ENCODE results near the gene HUS1. TPM values are rescaled to one million over a fixed set of nuclear protein-coding genes. Genes with fewer than 3 reads are reported as not detected.

Gene HUS1
- total and polyA plus RNA-seq, 2 experiments from 2014 or later: 16.1 to 27.7 TPM

GRCh38 chr7:47954231-47954911, 25.0 kb downstream of the HUS1 start:
- Histone ChIP-seq H3K4me3 (no peak overlapping the region), H3K9me2 (replicated peaks; ENCODE audit: insufficient read depth) (no peaks in the 10 kb centered on the region), H4K20me1 (ENCODE audit: insufficient read depth, poor library complexity, severe bottlenecking) (no peaks in the 10 kb centered on the region), H3K36me3 (replicated peaks; ENCODE audit: insufficient read depth, low read depth) (no peaks in the 10 kb centered on the region), H3K27ac (no peak overlapping the region), H3K27me3 (no peaks in the 10 kb centered on the region), H3K4me2 (no peak overlapping the region), H2AFZ (no peak overlapping the region), H3K79me2 (no peaks in the 10 kb centered on the region), H3K4me1 (ENCODE audit: insufficient read depth) (peaks cover 7% of the 10 kb centered on the region), H3K9me3 (ENCODE audit: low read depth) (no peaks in the 10 kb centered on the region)
- no peak for DNase-seq (ENCODE audit: low spot score)
- TF ChIP-seq EZH2 (IDR thresholded peaks at IDR 0.05; ENCODE audit: borderline replicate concordance) (no peak), EZH2phosphoT487 (IDR thresholded peaks at IDR 0.05; ENCODE audit: low read depth, severe bottlenecking, unreplicated experiment) (no peak), CTCF (IDR thresholded peaks at IDR 0.05; ENCODE audit: poor library complexity) (no peak)
- WGBS (ENCODE audit: low lambda C conversion rate, missing lambda C conversion rate): 94% methylated on average over 4 of the region's 4 CpGs

GRCh38 chr7:47953822-47954221, 25.6 kb downstream of the HUS1 start:
- Histone ChIP-seq H2AFZ (no peak overlapping the region), H3K9me2 (replicated peaks; ENCODE audit: insufficient read depth) (no peaks in the 10 kb centered on the region), H3K9me3 (ENCODE audit: low read depth) (no peaks in the 10 kb centered on the region), H3K4me1 (ENCODE audit: insufficient read depth) (peaks cover 7% of the 10 kb centered on the region), H3K27me3 (no peaks in the 10 kb centered on the region), H3K4me3 (no peak overlapping the region), H3K27ac (no peak overlapping the region), H4K20me1 (ENCODE audit: insufficient read depth, poor library complexity, severe bottlenecking) (no peaks in the 10 kb centered on the region), H3K79me2 (no peaks in the 10 kb centered on the region), H3K4me2 (no peak overlapping the region), H3K36me3 (replicated peaks; ENCODE audit: insufficient read depth, low read depth) (no peaks in the 10 kb centered on the region)
- WGBS (ENCODE audit: low lambda C conversion rate, missing lambda C conversion rate): 93% methylated on average over 4 of the region's 4 CpGs
- no peak for DNase-seq (ENCODE audit: low spot score)
- TF ChIP-seq EZH2phosphoT487 (IDR thresholded peaks at IDR 0.05; ENCODE audit: low read depth, severe bottlenecking, unreplicated experiment): no peak
- no peak for TF ChIP-seq EZH2 (IDR thresholded peaks at IDR 0.05; ENCODE audit: borderline replicate concordance)
- no peak for TF ChIP-seq CTCF (IDR thresholded peaks at IDR 0.05; ENCODE audit: poor library complexity)

GRCh38 chr7:47952224-47952623, 27.2 kb downstream of the HUS1 start:
- H3K9me2 ChIP-seq (replicated peaks; ENCODE audit: insufficient read depth): no peaks in the 10 kb centered on the region
- H2AFZ ChIP-seq: no peak overlapping the region
- no peaks in the 10 kb centered on the region for H3K36me3 ChIP-seq (replicated peaks; ENCODE audit: insufficient read depth, low read depth)
- 80% methylated on average over 4 of the region's 4 CpGs for WGBS (ENCODE audit: low lambda C conversion rate, missing lambda C conversion rate)
- H3K79me2 ChIP-seq: no peaks in the 10 kb centered on the region
- H3K4me2 ChIP-seq: no peak overlapping the region
- H3K9me3 ChIP-seq (ENCODE audit: low read depth): no peaks in the 10 kb centered on the region
- TF ChIP-seq EZH2phosphoT487 (IDR thresholded peaks at IDR 0.05; ENCODE audit: low read depth, severe bottlenecking, unreplicated experiment) (no peak), CTCF (IDR thresholded peaks at IDR 0.05; ENCODE audit: poor library complexity) (no peak), EZH2 (IDR thresholded peaks at IDR 0.05; ENCODE audit: borderline replicate concordance) (no peak)
- DNase-seq (ENCODE audit: low spot score): no peak
- H3K4me3 ChIP-seq: no peak overlapping the region
- no peaks in the 10 kb centered on the region for H3K27me3 ChIP-seq
- peaks cover 7% of the 10 kb centered on the region for H3K4me1 ChIP-seq (ENCODE audit: insufficient read depth)
- no peaks in the 10 kb centered on the region for H4K20me1 ChIP-seq (ENCODE audit: insufficient read depth, poor library complexity, severe bottlenecking)
- no peak overlapping the region for H3K27ac ChIP-seq

Measured in hepatocyte (in vitro differentiated cells).